A549 (cell line): ENCODE data around the gene EXOC4. TPM values are rescaled to one million over a fixed set of nuclear protein-coding genes. Genes with fewer than 3 reads are reported as not detected.
A peak's percentile ranks its signal among the peaks of the same experiment; 100 is the strongest.

Experiments used
- ATAC-seq, 2 experiments: fragments of 200-7000 bp in 1 of 2; fragments of >200 bp in 1 of 2; cut with Nextera tagmentation in 1 of 2; cut with Tn5 transposase in 1 of 2; 3 replicates each; pipeline versions ENCODE4 v1.8.0 to v1.9.1; 2018 to 2020; ENCODE audit warnings: mild to moderate bottlenecking in 1 of 2, moderate library complexity in 1 of 2
- CTCF ChIA-PET: fragments of 300-600 bp; sonication (Branson Sonifier 250); formaldehyde crosslinking; extraction: SDS; loops from one replicate; lab custom pipeline; 2021; ENCODE audit warnings: antibody characterized with exemption, inconsistent platforms; lab: Yijun Ruan, JAX
- POLR2A ChIA-PET: fragments of 350-600 bp; formaldehyde crosslinking; extraction: SDS; loops from one replicate; lab custom pipeline; 2021; ENCODE audit warnings: antibody characterized with exemption, inconsistent platforms; lab: Yijun Ruan, JAX
- DNase-seq, 2 experiments: peaks; one replicate each; pipeline versions ENCODE4 v3.0.0 to v3.0.0-alpha.2; 2011 to 2016; ENCODE audit warnings: low read depth in 1 of 2, low spot score in 1 of 2
- FAIRE-seq: peaks from 2 replicates; lab custom pipeline; 2011; peaks lifted over from hg19 to GRCh38; lab: Jason Lieb, UNC
- H3K27ac ChIP-seq, 2 experiments: fragments of >200 bp; sonication (Bioruptor Twin); formaldehyde crosslinking; 3 replicates each; pipeline ENCODE4 v1.5.1; 2016 to 2017
- H3K4me1 ChIP-seq: fragments of >200 bp; sonication (Bioruptor Twin); formaldehyde crosslinking; 3 replicates; pipeline ENCODE4 v1.6.1; 2016
- H3K4me2 ChIP-seq: fragments of >200 bp; sonication (Bioruptor Twin); formaldehyde crosslinking; 3 replicates; pipeline ENCODE4 v1.6.1; 2016
- H3K4me3 ChIP-seq: fragments of >200 bp; sonication (Bioruptor Twin); formaldehyde crosslinking; 3 replicates; pipeline ENCODE4 v1.5.1; 2016
- H3K9me3 ChIP-seq: fragments of >200 bp; sonication (Bioruptor Twin); formaldehyde crosslinking; 3 replicates; pipeline ENCODE4 v1.6.1; 2016
- BHLHE40 ChIP-seq: IDR thresholded peaks from 2 replicates; pipeline ENCODE4 v1.6.1; 2012; ENCODE audit warnings: low read depth, low read length, inconsistent platforms
- EP300 ChIP-seq, 2 experiments: fragments of >200 bp; sonication (Bioruptor Twin); formaldehyde crosslinking; IDR thresholded peaks; 2 replicates in 1 of 2; 3 replicates in 1 of 2; pipeline ENCODE4 v1.6.1; 2016 to 2017
- HDAC2 ChIP-seq: fragments of 200-600 bp; sonication (generic); IDR thresholded peaks from 2 replicates; pipeline ENCODE4 v1.6.1; 2016
- HEYL ChIP-seq: fragments of 250-450 bp; sonication (Bioruptor Pico); IDR thresholded peaks from 2 replicates; pipeline ENCODE4 v1.8.0; 2021; ENCODE audit warnings: mild to moderate bottlenecking, moderate library complexity
- HOXB5 ChIP-seq: fragments of 250-450 bp; sonication (Bioruptor Pico); IDR thresholded peaks from 2 replicates; pipeline ENCODE4 v1.5.0; 2020; ENCODE audit warnings: mild to moderate bottlenecking, moderate library complexity
- KDM5A ChIP-seq: fragments of 200-600 bp; sonication (generic); IDR thresholded peaks from 2 replicates; pipeline ENCODE4 v1.6.1; 2016; ENCODE audit warnings: antibody characterized with exemption, mild to moderate bottlenecking
- MAFK ChIP-seq: fragments of 450-650 bp; IDR thresholded peaks from 2 replicates; pipeline ENCODE4 v1.6.1; 2014; ENCODE audit not compliant: partially characterized antibody
- POLR2A ChIP-seq: IDR thresholded peaks from 2 replicates; pipeline ENCODE4 v1.6.1; 2012; ENCODE audit warnings: mild to moderate bottlenecking, low read length
- RAD21 ChIP-seq, 2 experiments: fragments of >200 bp in 1 of 2; sonication (Bioruptor Twin) in 1 of 2; formaldehyde crosslinking in 1 of 2; IDR thresholded peaks in 1 of 2; conservative IDR thresholded peaks in 1 of 2; 2 replicates in 1 of 2; 3 replicates in 1 of 2; pipeline ENCODE4 v1.6.1; 2012 to 2018; ENCODE audit warnings: inconsistent platforms in 1 of 2
- SREBF2 ChIP-seq: fragments of 450-650 bp; IDR thresholded peaks from 2 replicates; pipeline ENCODE4 v1.6.1; 2014; ENCODE audit warnings: mild to moderate bottlenecking, moderate library complexity
- TP53 ChIP-seq: fragments of 250-450 bp; sonication (Bioruptor Pico); IDR thresholded peaks from 2 replicates; pipeline ENCODE4 v1.5.0; 2021; ENCODE audit warnings: mild to moderate bottlenecking, moderate library complexity
- ZC3H11A ChIP-seq: fragments of 450-650 bp; IDR thresholded peaks from 2 replicates; pipeline ENCODE4 v1.6.1; 2014; ENCODE audit warnings: antibody characterized with exemption, mild to moderate bottlenecking
- ZFP36 ChIP-seq: fragments of 450-650 bp; IDR thresholded peaks from 2 replicates; pipeline ENCODE4 v1.6.1; 2014; ENCODE audit warnings: borderline replicate concordance; ENCODE audit not compliant: partially characterized antibody
- WGBS: methylation state at CpG from one replicate; pipeline ENCODE4 v1.1.6; 2017; ENCODE audit errors: missing lambda C conversion rate; 5-methylcytosine and 5-hydroxymethylcytosine counted together
- polyA plus RNA-seq, 4 experiments: library from polyadenylated mRNA; depleted of rRNA in 3 of 4; stranded (reverse); fragments of >200 nt; fragmentation: RNase III in 1 of 4; extraction: RNeasy Plus Mini Kit Qiagen cat#74134 plus additional on column Dnase treatment in 1 of 4; gene quantifications; 2 replicates in 3 of 4; 3 replicates in 1 of 4; pipeline ENCODE4 v1.2.3, GENCODE V29; 2011 to 2017
- TF ChIP-seq, protein P1 (sequence below): IDR thresholded peaks from 2 replicates; pipeline ENCODE4 v1.6.1; 2012; ENCODE audit warnings: low read depth, borderline replicate concordance
- TF ChIP-seq, protein P2 (sequence below): fragments of >200 bp; sonication (Bioruptor Twin); formaldehyde crosslinking; IDR thresholded peaks from 3 replicates; pipeline ENCODE4 v1.5.1; 2016

Gene EXOC4
- polyA plus RNA-seq, 2 of the 4 experiments (the other 2 are of a cell fraction), result 33.4 to 73.1 TPM

DNA sequence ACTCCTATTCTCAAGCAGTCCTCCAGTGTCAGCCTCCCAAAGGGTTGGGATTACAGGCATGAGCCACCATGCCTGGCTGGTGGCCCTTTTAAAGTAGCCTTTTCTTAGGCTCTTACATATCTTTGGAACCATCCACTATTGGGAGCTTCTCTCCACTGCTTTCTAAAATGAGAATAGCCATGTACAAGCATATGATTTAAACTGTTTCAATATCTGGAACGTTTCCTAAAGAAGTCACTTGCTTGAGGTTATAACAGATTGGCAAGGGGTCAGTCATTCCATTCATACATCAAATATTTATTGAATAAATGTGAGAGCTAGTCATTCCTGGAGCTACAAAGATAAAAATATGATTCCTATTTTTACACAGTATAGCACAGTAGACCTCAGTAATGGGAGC is 776.9 kb downstream of the EXOC4 start:
- no peak overlapping the region for H3K27ac ChIP-seq
- H3K9me3 ChIP-seq, result no peaks in the 10 kb centered on the region
- TF ChIP-seq EP300 (IDR thresholded peaks at IDR 0.05) (no peak), HEYL (CRISPR knock-in tag) (no peak), ZFP36 (no peak), RAD21 (conservative IDR thresholded peaks at IDR 0.05 in 1 of 2, IDR thresholded peaks at IDR 0.05 in 1 of 2) (no peak), KDM5A (no peak), BHLHE40 (no peak), MAFK (no peak)
- ChIA-PET POLR2A (interaction anchor here (0.6 kb wide), 1 partner anchor 506 kb away, joined by 4 read pairs; no protein-coding TSS in a partner anchor), CTCF (interaction anchor here (1.1 to 5.7 kb wide), 2 partner anchors 13 to 79 kb away, joined by 4 to 31 read pairs; no protein-coding TSS in a partner anchor)
- no peak overlapping the region for H3K4me3 ChIP-seq
- WGBS, result 13% methylated on average over 1 of the region's 1 CpG
- no peak overlapping the region for H3K4me2 ChIP-seq
- FAIRE-seq, result no peak
- no peak for DNase-seq
- peaks cover 7% of the 10 kb centered on the region; the same call in 1 of the 3 replicates for H3K4me1 ChIP-seq
- no peak for ATAC-seq

DNA sequence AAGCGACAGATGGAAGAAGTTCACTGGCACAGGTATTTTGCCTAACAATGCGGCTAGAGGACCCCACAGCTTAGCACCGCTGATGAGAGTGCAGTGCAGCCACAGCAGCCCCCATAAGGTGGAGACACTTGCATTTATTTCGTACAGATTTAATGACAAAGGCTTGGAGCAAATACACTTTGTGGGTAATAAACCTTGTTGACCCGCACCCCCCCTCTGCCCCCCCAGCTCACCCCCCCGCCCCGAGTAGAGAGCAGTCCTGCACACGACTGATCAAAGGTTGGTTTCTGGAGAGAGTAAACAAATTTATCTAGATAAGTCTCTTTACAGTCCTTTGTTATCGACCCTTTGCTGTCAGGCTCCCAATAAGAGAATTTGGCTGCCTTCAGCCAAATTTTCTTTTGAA is 777.6 kb downstream of the EXOC4 start:
- no peak for TF ChIP-seq SREBF2
- no peak for TF ChIP-seq TP53 (CRISPR knock-in tag)
- no peak for TF ChIP-seq ZC3H11A
- no peak for TF ChIP-seq POLR2A
- TF ChIP-seq, protein P1, sequence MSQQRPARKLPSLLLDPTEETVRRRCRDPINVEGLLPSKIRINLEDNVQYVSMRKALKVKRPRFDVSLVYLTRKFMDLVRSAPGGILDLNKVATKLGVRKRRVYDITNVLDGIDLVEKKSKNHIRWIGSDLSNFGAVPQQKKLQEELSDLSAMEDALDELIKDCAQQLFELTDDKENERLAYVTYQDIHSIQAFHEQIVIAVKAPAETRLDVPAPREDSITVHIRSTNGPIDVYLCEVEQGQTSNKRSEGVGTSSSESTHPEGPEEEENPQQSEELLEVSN, result no peak
- TF ChIP-seq HDAC2, result no peak
- TF ChIP-seq HOXB5 (CRISPR knock-in tag), result no peak
- H3K4me2 ChIP-seq, result no peak overlapping the region
- ChIA-PET CTCF (interaction anchor here (1.0 to 1.4 kb wide), 7 partner anchors 8 to 78 kb away, joined by 3 to 8 read pairs (median 3); no protein-coding TSS in a partner anchor), POLR2A (no interaction called here)
- no peaks in the 10 kb centered on the region for H3K9me3 ChIP-seq
- no peak overlapping the region for H3K27ac ChIP-seq
- no peak for FAIRE-seq
- H3K4me3 ChIP-seq, result no peak overlapping the region
- no peak for DNase-seq
- WGBS, result 42% methylated on average over 9 of the region's 9 CpGs
- H3K4me1 ChIP-seq, result peaks cover 12% of the 10 kb centered on the region; the same call in 1 of the 3 replicates
- ATAC-seq, result no peak

DNA sequence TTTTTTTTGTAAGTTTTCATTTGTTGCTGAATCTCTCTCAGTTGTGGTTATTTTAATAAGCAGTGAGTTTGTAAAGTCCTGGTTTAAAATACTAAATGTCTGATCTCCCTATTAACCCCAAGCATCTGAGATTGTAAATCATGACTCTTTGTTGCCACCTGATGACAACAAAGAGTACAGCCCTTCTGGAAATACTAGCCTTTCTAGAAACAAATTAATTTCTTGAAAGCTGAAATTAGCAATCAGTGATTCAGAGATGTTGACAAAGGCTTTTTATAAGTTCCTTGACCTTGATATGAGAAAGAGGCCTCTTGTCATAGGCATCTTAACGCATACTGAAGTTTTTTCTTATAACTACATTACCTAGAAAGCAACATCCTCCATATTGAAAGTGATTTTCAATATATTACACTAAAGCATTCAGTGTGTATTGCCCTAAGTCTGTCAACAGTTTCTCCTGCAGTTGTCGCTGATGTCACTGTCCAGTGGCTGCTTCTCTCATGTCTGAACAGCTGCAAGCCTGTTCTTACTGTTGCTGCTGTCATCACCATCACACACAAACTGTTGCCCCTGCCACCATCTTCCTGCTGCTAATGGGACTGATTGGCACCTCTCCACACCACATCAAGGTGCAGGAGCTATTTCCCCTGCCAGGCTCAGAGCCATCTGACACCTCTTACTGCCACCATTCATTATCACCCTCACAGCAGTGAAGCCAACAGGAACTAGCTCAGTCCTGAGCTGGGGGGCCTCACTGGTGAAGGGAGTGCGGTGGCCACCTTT is 779.1 kb downstream of the EXOC4 start:
- CTCF ChIA-PET, result interaction anchor here (0.8 to 2.0 kb wide), 9 partner anchors 10 to 113 kb away, joined by 3 to 9 read pairs (median 3); partner anchors contain the start of gene LRGUK
- H3K4me1 ChIP-seq, result peaks cover 12% of the 10 kb centered on the region; the same call in 1 of the 3 replicates

More for the DNA sequence above, 779.1 kb downstream of the EXOC4 start:
- no peak overlapping the region for H3K4me2 ChIP-seq
- peak; percentile 96 for FAIRE-seq
- ATAC-seq, result no peak
- no peak for DNase-seq
- POLR2A ChIA-PET, result no interaction called here
- WGBS, result 82% methylated on average over 3 of the region's 3 CpGs
- TF ChIP-seq RAD21 (conservative IDR thresholded peaks at IDR 0.05 in 1 of 2, IDR thresholded peaks at IDR 0.05 in 1 of 2) (peak; percentile 37 to 52; a peak in 3 of 5 replicates), TP53 (CRISPR knock-in tag) (no peak)
- TF ChIP-seq, protein P2, sequence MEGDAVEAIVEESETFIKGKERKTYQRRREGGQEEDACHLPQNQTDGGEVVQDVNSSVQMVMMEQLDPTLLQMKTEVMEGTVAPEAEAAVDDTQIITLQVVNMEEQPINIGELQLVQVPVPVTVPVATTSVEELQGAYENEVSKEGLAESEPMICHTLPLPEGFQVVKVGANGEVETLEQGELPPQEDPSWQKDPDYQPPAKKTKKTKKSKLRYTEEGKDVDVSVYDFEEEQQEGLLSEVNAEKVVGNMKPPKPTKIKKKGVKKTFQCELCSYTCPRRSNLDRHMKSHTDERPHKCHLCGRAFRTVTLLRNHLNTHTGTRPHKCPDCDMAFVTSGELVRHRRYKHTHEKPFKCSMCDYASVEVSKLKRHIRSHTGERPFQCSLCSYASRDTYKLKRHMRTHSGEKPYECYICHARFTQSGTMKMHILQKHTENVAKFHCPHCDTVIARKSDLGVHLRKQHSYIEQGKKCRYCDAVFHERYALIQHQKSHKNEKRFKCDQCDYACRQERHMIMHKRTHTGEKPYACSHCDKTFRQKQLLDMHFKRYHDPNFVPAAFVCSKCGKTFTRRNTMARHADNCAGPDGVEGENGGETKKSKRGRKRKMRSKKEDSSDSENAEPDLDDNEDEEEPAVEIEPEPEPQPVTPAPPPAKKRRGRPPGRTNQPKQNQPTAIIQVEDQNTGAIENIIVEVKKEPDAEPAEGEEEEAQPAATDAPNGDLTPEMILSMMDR, result 0 out of 3 replicates have a peak, but pooled peaks have one; percentile 25
- H3K4me3 ChIP-seq, result no peak overlapping the region
- H3K9me3 ChIP-seq, result no peaks in the 10 kb centered on the region
- H3K27ac ChIP-seq, result no peak overlapping the region
